ENCODE data around the gene CYTH4.

The CYTH4 gene

GRCh38 chr22:37292641-37293040 lies 10.3 kb downstream of the CYTH4 start:
- FAIRE-seq, result no peak

GRCh38 chr22:37293172-37293571 lies 10.9 kb downstream of the CYTH4 start:
- FAIRE-seq, result no peak

- FAIRE-seq, result no peak
Measured at GRCh38 chr22:37294747-37295146, 12.4 kb downstream of the CYTH4 start.

- no peak for FAIRE-seq
Measured at GRCh38 chr22:37295213-37295886, 13.0 kb downstream of the CYTH4 start.

DNA sequence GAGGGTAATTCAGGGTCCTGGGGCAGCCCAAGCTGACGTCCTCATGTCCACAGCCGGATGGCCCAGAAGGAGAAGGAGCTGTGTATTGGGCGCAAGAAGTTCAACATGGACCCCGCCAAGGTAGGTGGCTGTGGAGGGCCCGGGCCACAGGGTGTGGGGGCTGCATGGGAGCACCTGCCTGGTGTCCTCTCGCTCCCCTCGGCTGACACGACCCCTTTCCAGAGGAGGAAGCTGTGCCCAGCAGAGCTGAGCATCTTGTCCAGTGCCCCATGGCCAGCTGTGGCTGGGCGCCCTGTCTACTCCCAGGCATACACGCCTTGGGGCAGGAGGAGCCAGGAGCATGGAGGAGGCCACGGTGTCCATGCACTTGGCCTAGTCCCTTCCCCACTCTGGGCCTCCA lies 13.6 kb downstream of the CYTH4 start:
- no peak for FAIRE-seq

DNA sequence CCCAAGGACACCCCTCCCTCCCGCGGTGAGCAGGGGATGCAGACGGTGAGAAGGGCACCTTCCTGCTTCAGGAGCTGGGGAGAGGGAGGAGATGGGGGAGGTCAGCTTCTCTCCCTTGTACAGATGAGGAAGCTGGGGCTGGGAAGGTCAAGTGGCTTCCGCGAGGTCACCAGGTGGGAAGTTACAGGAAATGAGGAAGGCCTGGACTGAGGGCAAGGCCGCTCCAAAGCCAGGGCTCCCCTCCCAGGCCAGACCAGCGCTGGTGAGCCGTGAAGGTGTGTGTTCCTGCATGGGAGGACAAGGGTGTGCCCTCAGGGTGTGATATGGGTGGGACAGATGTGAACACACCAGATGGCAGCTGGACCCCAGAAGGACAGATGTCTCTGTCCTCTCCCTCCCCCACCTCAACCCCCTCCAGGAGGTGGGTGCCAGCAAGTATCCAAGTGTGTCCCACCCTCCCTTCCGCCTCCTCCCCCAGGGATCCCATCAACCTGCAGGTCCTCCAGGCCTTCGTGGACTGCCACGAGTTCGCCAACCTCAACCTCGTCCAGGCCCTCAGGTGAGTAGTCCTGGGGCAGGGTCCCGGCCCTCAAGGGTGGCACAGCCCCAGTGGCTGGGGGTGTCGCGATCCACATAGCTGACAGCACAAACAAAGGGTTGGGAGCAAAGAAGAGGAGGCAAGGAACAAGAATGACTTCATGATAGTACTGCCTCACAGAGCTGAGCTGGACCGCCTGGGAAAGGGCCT lies 16.6 kb downstream of the CYTH4 start:
- FAIRE-seq, result no peak

DNA sequence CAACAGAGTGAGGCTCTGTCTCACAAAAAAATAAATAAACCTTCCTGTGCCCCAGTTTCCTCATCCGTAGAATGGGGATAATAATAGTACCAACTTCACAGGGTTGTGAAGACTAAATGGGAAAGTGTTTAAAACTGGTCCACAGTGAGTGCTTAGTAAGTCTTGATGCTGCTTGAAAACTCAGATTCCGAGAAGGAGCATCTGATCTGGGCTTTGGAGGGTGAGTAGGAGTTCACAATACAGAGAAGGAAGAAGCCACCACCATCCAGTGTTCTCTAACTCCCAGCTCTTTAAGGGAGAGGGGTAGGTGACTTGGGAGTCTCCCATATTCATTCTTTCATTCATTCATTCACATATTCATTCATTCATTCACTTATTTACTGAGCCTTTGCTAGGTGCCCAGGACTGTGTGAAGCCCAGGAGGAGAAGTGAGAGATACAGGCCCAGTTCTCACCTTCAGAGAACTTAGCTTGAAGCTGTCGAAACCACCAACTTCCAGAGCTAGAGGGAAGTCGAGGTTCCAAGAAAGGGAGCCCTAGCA lies 17.7 kb downstream of the CYTH4 start:
- FAIRE-seq, result no peak

- no peak for FAIRE-seq
Measured at GRCh38 chr22:37300551-37301017, 18.3 kb downstream of the CYTH4 start.

GRCh38 chr22:37301144-37301830 lies 19.0 kb downstream of the CYTH4 start:
- no peak for FAIRE-seq

DNA sequence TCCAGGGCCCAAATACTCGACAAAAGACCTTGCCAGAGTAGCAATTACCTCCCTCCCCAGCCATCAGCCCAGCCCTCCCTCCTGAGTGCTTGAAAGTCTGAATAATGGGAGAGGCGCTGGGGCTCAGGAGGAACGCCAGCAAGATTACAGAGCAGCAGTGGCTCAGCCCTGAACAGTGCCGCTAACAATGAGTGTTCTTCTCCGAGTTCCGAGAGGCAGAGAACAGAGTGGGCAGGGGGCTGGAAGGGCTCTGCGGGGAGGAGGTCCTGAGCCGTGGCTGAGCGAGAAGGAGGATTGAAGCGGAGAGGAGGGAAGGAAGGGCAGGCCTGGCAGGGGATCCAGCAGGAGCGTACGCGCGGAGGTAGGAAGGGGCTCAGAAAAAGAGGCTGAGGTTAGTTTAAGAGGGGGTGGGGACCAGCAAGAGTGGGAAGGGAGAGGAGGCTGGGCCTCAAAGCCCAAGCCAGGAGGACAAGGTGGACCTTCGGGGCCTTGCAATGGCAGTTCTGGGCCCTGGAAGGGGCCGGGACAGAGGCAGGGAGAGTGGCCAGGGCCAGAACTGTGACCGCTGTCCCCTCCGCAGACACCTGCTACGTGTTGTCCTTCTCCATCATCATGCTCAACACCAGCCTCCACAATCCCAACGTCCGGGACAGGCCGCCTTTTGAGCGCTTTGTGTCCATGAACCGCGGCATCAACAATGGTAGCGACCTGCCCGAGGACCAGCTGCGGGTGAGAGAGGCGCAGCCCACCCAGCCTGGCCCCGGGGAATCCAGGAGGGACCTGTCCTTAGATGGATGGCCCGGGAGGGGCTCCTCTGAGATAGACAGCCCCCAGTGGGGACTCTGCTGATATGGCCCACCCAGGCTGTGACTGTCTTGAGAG lies 20.6 kb downstream of the CYTH4 start:
- no peak for FAIRE-seq

- no peak for FAIRE-seq
Measured at GRCh38 chr22:37303821-37304274, 21.5 kb downstream of the CYTH4 start.

- no peak for FAIRE-seq
Measured at GRCh38 chr22:37304595-37305343, 22.5 kb downstream of the CYTH4 start.

DNA sequence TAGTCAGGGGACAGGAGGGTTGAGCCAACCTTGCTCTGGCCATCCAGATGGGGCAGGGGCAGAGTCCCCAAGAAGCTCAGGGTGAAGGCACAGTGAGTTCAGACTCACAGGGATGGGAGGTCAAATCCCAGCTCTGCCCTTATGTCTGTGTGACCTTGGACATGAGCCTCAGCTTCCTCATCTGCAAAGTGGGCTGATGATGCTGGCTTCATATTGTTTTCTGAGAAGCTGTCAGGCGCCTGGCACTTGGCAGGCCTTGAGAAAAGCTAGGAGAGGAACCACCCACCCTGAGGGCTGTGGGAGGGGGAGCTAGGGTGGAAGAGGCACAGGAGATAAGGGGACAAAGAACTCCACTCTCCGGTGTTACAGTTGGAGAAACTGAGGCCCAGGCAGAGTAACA lies 23.6 kb downstream of the CYTH4 start:
- FAIRE-seq, result no peak

DNA sequence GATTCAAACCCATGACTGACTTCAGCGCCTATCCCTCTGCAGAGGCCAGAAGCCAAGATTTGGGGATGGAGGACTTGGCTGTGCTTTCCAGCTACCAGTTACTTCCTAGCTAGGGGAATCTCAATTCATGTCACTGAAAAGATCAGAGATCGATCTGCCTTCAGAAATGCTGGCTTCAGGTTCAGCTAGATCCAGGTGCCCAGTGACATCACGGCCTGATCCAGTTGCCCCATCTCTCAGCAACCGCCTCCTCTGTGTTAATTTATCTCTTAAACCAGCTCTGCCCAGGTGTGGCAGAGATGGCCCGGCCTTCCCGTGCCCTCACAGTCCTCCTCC lies 24.2 kb downstream of the CYTH4 start:
- FAIRE-seq, result no peak

GRCh38 chr22:37308385-37309200 lies 26.3 kb downstream of the CYTH4 start:
- FAIRE-seq, result no peak

GRCh38 chr22:37309211-37310074 lies 27.1 kb downstream of the CYTH4 start:
- FAIRE-seq, result no peak

GRCh38 chr22:37310075-37310606 lies 27.8 kb downstream of the CYTH4 start:
- no peak for FAIRE-seq

DNA sequence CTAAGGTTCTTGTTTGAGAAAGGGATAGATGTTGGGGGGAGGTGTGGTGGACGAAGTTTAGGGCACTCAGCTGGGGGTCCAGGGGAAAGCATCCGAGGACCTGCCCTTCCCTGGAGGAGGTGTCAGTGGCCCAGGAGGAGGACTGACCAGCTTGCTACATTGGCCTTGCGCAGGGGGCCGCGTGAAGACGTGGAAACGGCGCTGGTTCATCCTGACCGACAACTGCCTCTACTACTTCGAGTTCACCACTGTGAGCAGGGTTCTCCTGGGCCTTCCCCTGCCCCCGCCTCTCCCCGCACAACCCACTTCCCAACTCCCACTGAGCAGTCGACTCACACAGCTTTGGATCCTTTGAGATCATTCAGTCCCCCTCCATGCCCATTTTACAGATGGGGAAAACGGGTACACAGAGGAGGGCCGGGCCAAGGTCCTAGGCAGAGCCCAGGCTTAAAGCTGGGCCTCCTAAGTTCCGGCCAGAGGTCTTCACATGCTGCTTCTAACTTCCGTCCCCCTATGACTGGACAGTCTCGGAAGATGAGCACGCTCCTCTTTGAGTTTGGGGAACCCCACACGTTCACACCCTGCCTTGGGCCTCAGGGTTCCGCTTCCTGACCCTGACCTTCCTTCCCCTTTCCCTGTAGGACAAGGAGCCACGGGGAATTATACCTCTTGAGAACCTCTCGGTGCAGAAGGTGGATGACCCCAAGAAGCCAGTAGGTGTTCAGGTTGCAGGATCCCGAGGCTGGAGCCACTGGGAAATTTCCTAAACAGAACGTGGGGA lies 28.7 kb downstream of the CYTH4 start:
- FAIRE-seq, result no peak

All from endometrium (tissue), 2 donors.